ENCODE results near the gene CLINT1.

The CLINT1 gene

GRCh38 chr5:157877821-157878220, 18.9 kb upstream of the CLINT1 start:
- CTCF ChIA-PET: interaction anchor here (0.8 to 1.4 kb wide), 2 partner anchors 11 to 72 kb away, joined by 3 read pairs; no protein-coding TSS in a partner anchor
- TF ChIP-seq CTCF (IDR thresholded peaks at IDR 0.05; ENCODE audit: insufficient read depth, low read length, missing control alignments): no peak
- H3K4me3 ChIP-seq (ENCODE audit: low read depth, low read length): no peak overlapping the region
- no peak for DNase-seq (ENCODE audit: low read depth, low spot score)
- POLR2A ChIA-PET: no interaction called here

GRCh38 chr5:157874861-157875260, 15.9 kb upstream of the CLINT1 start:
- TF ChIP-seq CTCF (IDR thresholded peaks at IDR 0.05; ENCODE audit: insufficient read depth, low read length, missing control alignments): no peak
- no peak overlapping the region for H3K4me3 ChIP-seq (ENCODE audit: low read depth, low read length)
- no peak for DNase-seq (ENCODE audit: low read depth, low spot score)
- ChIA-PET POLR2A (no interaction called here), CTCF (no interaction called here)

GRCh38 chr5:157870837-157871834, 12.2 kb upstream of the CLINT1 start:
- POLR2A ChIA-PET: no interaction called here
- no peak overlapping the region for H3K4me3 ChIP-seq (ENCODE audit: low read depth, low read length)
- TF ChIP-seq CTCF (IDR thresholded peaks at IDR 0.05; ENCODE audit: insufficient read depth, low read length, missing control alignments): no peak
- CTCF ChIA-PET: interaction anchor here (1.1 to 1.8 kb wide), 2 partner anchors 12 to 15 kb away, joined by 3 to 6 read pairs; partner anchors contain the start of gene CLINT1
- no peak for DNase-seq (ENCODE audit: low read depth, low spot score)

GRCh38 chr5:157867751-157868387, 8.9 kb upstream of the CLINT1 start:
- no peak for DNase-seq (ENCODE audit: low read depth, low spot score)
- POLR2A ChIA-PET: no interaction called here
- CTCF ChIA-PET: interaction anchor here (0.6 to 1.8 kb wide), 4 partner anchors 9 to 81 kb away, joined by 3 to 5 read pairs (median 4); partner anchors contain the start of gene CLINT1
- no peak overlapping the region for H3K4me3 ChIP-seq (ENCODE audit: low read depth, low read length)
- TF ChIP-seq CTCF (IDR thresholded peaks at IDR 0.05; ENCODE audit: insufficient read depth, low read length, missing control alignments): no peak

GRCh38 chr5:157866536-157866935, 7.6 kb upstream of the CLINT1 start:
- ChIA-PET CTCF (interaction anchor here (1.8 kb wide), 1 partner anchor 11 kb away, joined by 5 read pairs; no protein-coding TSS in a partner anchor), POLR2A (no interaction called here)
- DNase-seq (ENCODE audit: low read depth, low spot score): no peak
- TF ChIP-seq CTCF (IDR thresholded peaks at IDR 0.05; ENCODE audit: insufficient read depth, low read length, missing control alignments): no peak
- H3K4me3 ChIP-seq (ENCODE audit: low read depth, low read length): no peak overlapping the region

GRCh38 chr5:157865781-157866180, 6.8 kb upstream of the CLINT1 start:
- DNase-seq (ENCODE audit: low read depth, low spot score): no peak
- ChIA-PET POLR2A (no interaction called here), CTCF (no interaction called here)
- no peak for TF ChIP-seq CTCF (IDR thresholded peaks at IDR 0.05; ENCODE audit: insufficient read depth, low read length, missing control alignments)
- no peak overlapping the region for H3K4me3 ChIP-seq (ENCODE audit: low read depth, low read length)
